MM.1S (cell line): Measurements from ENCODE around the gene SLC48A1.

Experiments used
- DNase-seq: peaks from one replicate; pipeline ENCODE4 v3.0.0-alpha.2; 2015
- H2AFZ ChIP-seq: fragments of 300-600 bp; sonication (generic); 2 replicates; pipeline ENCODE4 v1.6.0; 2016; ENCODE audit warnings: antibody characterized with exemption, low read length
- H3F3A ChIP-seq: fragments of 300-600 bp; sonication (generic); 2 replicates; pipeline ENCODE4 v1.6.1; 2016; ENCODE audit warnings: mild to moderate bottlenecking, antibody characterized with exemption, low read length, moderate library complexity, mixed read lengths; ENCODE audit not compliant: insufficient read depth
- H3K27ac ChIP-seq: fragments of 300-600 bp; sonication (generic); 2 replicates; pipeline ENCODE4 v1.5.1; 2016; ENCODE audit warnings: mild to moderate bottlenecking, low read length
- H3K27me3 ChIP-seq: fragments of 300-600 bp; sonication (generic); replicated peaks from 2 replicates; pipeline ENCODE4 v1.6.0; 2016; ENCODE audit warnings: low read length; ENCODE audit not compliant: insufficient read depth
- H3K36me3 ChIP-seq: fragments of 300-600 bp; sonication (generic); replicated peaks from 2 replicates; pipeline ENCODE4 v1.6.1; 2016; ENCODE audit warnings: mild to moderate bottlenecking, low read length, mixed read lengths; ENCODE audit not compliant: insufficient read depth
- H3K4me1 ChIP-seq: fragments of 300-600 bp; sonication (generic); 2 replicates; pipeline ENCODE4 v1.6.1; 2016; ENCODE audit warnings: low read length, mixed read lengths
- H3K4me2 ChIP-seq: fragments of 300-600 bp; sonication (generic); 2 replicates; pipeline ENCODE4 v1.6.0; 2016; ENCODE audit warnings: low read depth, low read length
- H3K4me3 ChIP-seq: fragments of 300-600 bp; sonication (generic); 2 replicates; pipeline ENCODE4 v1.5.1; 2016; ENCODE audit warnings: low read length, mixed read lengths
- H3K79me2 ChIP-seq: fragments of 300-600 bp; sonication (generic); 2 replicates; pipeline ENCODE4 v1.6.1; 2016; ENCODE audit warnings: mixed run types, low read length, mixed read lengths
- H3K9ac ChIP-seq: fragments of 300-600 bp; sonication (generic); 2 replicates; pipeline ENCODE4 v1.6.1; 2016; ENCODE audit warnings: low read length, mixed read lengths
- H3K9me2 ChIP-seq: fragments of 300-600 bp; sonication (generic); replicated peaks from 2 replicates; pipeline ENCODE4 v1.6.1; 2016; ENCODE audit warnings: mild to moderate bottlenecking, low read length, mixed read lengths; ENCODE audit not compliant: insufficient read depth
- H3K9me3 ChIP-seq: fragments of 300-600 bp; sonication (generic); replicated peaks from 2 replicates; pipeline ENCODE4 v1.6.1; 2016; ENCODE audit warnings: mild to moderate bottlenecking, low read length, mixed read lengths; ENCODE audit not compliant: insufficient read depth
- H4K20me1 ChIP-seq: fragments of 300-600 bp; sonication (generic); 2 replicates; pipeline ENCODE4 v1.6.1; 2016; ENCODE audit warnings: mild to moderate bottlenecking, low read length, moderate library complexity, mixed read lengths; ENCODE audit not compliant: insufficient read depth
- CTCF ChIP-seq: fragments of 300-600 bp; sonication (generic); IDR thresholded peaks from 2 replicates; pipeline ENCODE4 v1.5.1; 2016; ENCODE audit warnings: antibody characterized with exemption, low read length, mixed read lengths
- EZH2 ChIP-seq: fragments of 300-600 bp; sonication (generic); optimal IDR thresholded peaks from 2 replicates; pipeline ENCODE3; 2017; ENCODE audit warnings: low read depth, mild to moderate bottlenecking, antibody characterized with exemption, low read length, mixed read lengths
- EZH2phosphoT487 ChIP-seq: fragments of 300-600 bp; sonication (generic); IDR thresholded peaks from 2 replicates; pipeline ENCODE4 v1.6.1; 2018; ENCODE audit warnings: antibody characterized with exemption, low read length

The SLC48A1 gene

DNA sequence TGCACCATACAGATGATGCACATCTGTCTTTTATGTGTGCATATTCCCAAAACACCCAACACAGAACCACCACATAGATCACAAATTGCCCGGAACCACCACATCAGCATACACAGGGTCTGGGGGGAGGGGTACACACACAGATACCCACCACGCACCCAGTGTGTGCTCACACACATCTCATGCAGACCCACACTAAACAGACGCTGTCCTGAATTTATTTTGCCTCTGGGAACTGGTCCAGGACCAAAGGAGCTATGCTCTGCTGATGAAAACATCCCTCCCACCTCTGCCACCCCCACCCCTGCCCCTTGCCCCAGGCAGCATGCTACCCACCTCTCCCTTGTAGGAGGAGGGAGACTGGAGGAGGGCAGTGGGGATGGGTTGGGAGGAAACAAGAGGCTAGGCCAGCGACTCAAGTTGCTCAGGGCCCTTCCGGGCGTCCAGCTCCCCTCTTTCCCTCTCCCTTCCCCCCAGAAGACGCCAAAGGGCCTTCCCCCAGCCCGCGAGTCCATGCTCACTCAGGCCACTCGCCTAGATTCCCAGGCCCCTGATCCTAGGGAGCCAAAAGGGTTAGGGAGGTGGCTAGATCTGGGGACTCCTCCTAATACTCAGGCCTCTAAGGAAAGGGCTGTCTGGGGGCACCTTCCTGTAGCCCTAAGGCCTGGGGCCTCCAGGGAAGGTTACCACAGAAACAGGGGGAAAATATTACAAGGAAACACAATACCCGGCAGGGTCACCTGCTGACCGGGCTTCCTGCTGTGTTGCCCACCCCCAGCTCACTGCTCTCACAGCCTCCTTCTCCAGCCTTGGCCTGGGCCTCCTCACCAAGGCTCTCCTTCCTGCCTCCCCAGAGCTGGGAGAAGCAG is 43.6 kb downstream of the SLC48A1 start:
- TF ChIP-seq EZH2phosphoT487 (no peak), CTCF (no peak), EZH2 (no peak)
- DNase-seq = no peak
- Histone ChIP-seq H2AFZ (no peak overlapping the region), H3K9ac (peak overlapping the region; percentile 88; the same call in 1 of the 2 replicates), H3K4me1 (peaks cover 61% of the 10 kb centered on the region), H3K4me3 (peak overlapping the region; percentile 89), H3K36me3 (no peaks in the 10 kb centered on the region), H3K79me2 (peaks cover 78% of the 10 kb centered on the region), H3K9me3 (no peaks in the 10 kb centered on the region), H3F3A (peaks cover 41% of the 10 kb centered on the region), H3K4me2 (peak overlapping the region; percentile 97), H3K27me3 (no peaks in the 10 kb centered on the region), H3K9me2 (no peaks in the 10 kb centered on the region), H4K20me1 (no peaks in the 10 kb centered on the region), H3K27ac (peak overlapping the region; percentile 70; the same call in 1 of the 2 replicates)

GRCh38 chr12:47817272-47818006 is 44.4 kb downstream of the SLC48A1 start:
- peaks cover 70% of the 10 kb centered on the region for H3K79me2 ChIP-seq
- H3K9me2 ChIP-seq = no peaks in the 10 kb centered on the region
- H2AFZ ChIP-seq = no peak overlapping the region
- H3K9me3 ChIP-seq = no peaks in the 10 kb centered on the region
- no peak for DNase-seq
- peaks cover 33% of the 10 kb centered on the region for H3F3A ChIP-seq
- H3K27me3 ChIP-seq = no peaks in the 10 kb centered on the region
- H3K4me2 ChIP-seq = peak overlapping the region; percentile 97
- H4K20me1 ChIP-seq = no peaks in the 10 kb centered on the region
- no peaks in the 10 kb centered on the region for H3K36me3 ChIP-seq
- peak; percentile 37; the same call in 1 of the 2 replicates for TF ChIP-seq CTCF
- TF ChIP-seq EZH2 = no peak
- TF ChIP-seq EZH2phosphoT487 = no peak
- H3K4me1 ChIP-seq = peaks cover 54% of the 10 kb centered on the region
- peak overlapping the region; percentile 70; the same call in 1 of the 2 replicates for H3K27ac ChIP-seq
- peak overlapping the region; percentile 88 for H3K9ac ChIP-seq
- peak overlapping the region; percentile 89 for H3K4me3 ChIP-seq

DNA sequence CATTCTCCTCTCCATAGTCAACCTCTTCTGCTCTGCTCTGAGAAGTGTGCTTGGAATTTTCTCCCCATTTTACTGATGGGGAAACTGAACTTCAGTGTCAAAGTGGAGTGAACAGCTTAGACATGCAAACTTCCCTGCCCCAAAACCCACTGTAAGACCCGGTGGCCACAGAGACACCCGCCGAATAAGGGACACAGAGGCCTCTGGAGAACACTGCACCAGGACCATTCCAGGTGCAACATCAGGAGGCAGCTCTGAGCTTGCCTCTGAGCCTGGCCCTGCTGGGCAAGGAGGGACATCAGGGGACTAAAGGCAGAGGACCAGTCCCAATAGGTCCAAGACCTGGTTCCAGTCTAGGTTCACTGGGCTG is 45.0 kb downstream of the SLC48A1 start:
- H3F3A ChIP-seq = peaks cover 29% of the 10 kb centered on the region
- H2AFZ ChIP-seq = no peak overlapping the region
- H4K20me1 ChIP-seq = no peaks in the 10 kb centered on the region
- peaks cover 56% of the 10 kb centered on the region for H3K4me1 ChIP-seq
- TF ChIP-seq CTCF (peak; percentile 5; the same call in 1 of the 2 replicates), EZH2phosphoT487 (no peak)
- peak overlapping the region; percentile 70; the same call in 1 of the 2 replicates for H3K27ac ChIP-seq
- no peaks in the 10 kb centered on the region for H3K36me3 ChIP-seq
- H3K4me3 ChIP-seq = peak overlapping the region; percentile 89
- H3K79me2 ChIP-seq = peaks cover 65% of the 10 kb centered on the region
- no peaks in the 10 kb centered on the region for H3K9me3 ChIP-seq
- H3K9me2 ChIP-seq = no peaks in the 10 kb centered on the region
- no peaks in the 10 kb centered on the region for H3K27me3 ChIP-seq
- H3K9ac ChIP-seq = peak overlapping the region; percentile 88
- no peak for DNase-seq
- H3K4me2 ChIP-seq = peak overlapping the region; percentile 97
